NCI-H2196 (cell line): Measurements from ENCODE around the gene TRABD.
A peak's percentile ranks its signal among the peaks of the same experiment; 100 is the strongest.

Source experiments
- DNase-seq: peaks from one replicate; lab custom pipeline; 2025; ENCODE audit not compliant: unreplicated experiment; lab: John Stamatoyannopoulos, UW

The TRABD gene

GRCh38 chr22:50186761-50187523 lies 1.2 kb downstream of the TRABD start:
- DNase-seq = no peak

- no peak for DNase-seq
Measured at GRCh38 chr22:50188356-50188755, 2.6 kb downstream of the TRABD start.

DNA sequence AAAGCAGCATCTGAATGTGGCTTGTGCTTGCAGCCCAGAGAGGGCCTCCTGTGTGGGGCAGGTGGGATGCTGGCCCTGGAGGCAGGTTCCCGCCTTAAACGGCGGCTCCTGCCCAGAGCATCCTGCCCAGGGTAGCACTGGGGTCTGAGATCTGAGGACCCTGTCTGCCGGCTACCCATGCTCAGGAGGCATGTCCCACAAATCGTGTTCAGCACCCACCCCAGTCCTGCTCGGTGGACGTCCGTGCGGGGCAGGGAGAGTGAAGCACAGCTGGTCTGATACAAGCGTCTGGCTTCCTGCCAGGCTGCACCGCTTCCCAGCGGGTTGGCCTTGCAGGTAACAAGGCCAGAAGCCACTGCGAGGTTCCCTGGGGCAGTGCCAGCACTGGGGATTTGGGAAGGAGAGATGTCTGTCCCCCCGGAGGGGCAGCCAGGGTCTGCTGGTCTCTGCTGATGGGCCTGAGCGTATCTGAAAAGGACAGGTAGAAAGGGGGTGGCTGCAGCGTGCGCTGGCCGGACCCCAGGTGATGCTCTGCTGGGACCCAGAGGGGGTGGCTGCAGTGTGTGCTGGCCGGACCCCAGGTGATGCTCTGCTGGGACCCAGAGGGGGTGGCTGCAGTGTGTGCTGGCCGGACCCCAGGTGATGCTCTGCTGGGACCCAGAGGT lies 3.6 kb downstream of the TRABD start:
- peak; percentile 18 for DNase-seq

- peak; percentile 21 for DNase-seq
Measured at GRCh38 chr22:50189849-50190181, 4.1 kb downstream of the TRABD start.

DNA sequence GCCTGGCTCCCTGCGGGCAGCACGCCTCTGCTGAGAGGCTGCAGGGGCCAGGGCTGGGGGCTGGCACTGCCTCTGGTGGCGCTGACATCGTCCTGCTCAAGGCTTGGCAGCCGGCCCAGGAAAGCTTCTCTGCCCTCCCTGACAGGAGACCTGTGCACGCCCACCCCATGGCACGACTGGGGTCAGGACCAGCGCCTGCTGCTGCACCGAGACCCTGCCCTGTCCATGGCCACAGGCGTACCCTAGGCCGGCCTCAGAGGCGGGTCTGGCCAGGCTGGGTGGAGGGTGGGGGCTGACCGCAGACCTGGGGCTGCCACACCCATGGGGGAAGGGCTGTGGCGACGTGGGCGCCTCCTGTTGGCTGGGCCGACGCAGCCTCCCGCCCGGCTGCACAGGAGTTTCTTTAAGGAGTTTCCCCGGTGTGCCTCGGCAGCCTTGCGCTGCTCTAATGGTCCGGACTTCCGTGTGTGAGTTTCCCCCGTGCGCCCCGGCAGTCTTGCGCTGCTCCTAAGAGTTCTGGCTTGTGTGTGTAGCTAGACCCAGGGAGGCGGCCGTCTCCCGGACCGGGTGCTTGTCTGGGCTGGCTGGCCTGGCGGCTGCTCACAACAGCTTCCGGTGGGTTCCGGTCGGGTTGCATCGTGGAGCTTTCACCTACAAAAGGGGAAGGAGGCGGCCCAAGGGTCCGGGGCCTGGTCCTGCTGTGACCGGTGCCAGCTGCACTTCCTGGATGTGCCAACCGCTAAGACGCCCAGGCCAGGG lies 4.6 kb downstream of the TRABD start:
- DNase-seq = peak; percentile 76

DNA sequence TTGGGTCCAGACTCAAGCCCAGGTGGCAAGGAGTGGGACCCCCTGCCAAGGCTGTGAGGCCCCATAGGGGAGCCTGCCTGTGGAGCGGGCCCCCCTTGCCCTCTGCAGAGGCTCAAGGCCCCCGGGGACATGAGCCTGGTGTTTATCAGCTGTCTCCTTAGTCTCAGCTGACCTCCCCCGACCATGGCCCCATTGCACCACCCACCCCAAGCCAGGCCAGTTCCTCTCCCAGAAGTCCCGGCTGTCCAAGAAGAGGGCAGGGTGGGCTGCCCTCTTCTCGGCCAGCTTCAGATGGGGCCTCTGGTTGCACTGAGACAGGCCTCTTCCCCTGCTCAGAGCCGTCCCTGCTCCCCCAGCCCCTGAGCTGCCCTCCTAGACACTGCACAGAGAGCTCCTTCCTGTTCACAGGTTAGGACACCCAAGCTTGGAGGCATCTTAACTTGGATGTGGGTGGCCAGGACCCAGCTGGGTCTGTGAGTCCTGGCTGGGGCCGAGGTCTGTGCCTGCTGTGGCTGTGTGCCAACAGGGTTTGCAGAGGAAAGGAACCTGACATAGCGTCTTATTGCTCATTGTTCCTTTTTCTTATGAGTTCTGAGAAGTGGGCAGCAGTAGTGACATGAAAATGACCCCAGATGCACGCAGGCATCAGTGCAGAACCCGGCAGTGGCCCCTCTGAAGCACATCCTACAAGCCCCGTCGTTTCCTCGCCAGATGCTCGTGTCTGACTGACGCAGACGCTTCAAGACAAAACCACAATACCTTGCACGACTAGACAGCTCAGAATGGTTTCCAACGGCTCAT lies 5.4 kb downstream of the TRABD start:
- no peak for DNase-seq

DNA sequence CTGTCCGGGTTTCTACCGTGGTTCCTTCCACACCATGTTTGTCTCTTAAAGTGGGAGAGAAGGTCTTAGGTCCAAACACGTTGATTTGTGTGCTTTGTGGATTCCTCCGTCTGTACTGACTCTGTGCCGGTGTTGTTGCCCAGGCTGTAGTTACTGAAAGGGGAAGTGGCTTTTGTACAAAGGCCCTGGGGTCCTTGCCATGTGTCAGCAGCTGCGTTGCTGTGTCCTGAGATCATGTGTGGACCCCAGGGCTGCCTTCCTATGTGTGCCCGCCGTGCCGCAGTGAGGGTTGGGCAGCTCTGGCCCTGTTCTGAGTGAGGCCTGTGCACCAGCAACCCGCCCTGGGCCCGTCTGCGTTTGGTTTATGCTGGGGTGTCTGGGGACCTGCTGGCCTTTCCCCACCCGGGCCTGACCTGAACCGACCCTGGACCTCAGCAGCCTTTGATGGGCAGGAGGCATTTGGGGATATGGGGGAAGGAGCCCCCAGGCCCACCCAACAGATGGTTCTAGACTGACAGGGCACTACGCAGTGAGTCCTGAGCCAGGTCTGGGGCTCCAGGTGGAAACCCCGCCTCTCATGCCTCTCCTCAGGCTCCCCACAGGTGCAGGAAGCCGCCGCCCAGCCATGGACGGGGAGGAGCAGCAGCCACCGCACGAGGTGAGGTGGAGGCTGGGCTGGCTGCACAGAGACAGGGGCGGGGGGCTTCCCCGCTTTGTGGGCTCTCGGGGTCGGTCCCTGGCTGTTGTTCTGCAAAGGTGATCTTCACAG lies 6.9 kb downstream of the TRABD start:
- no peak for DNase-seq

DNA sequence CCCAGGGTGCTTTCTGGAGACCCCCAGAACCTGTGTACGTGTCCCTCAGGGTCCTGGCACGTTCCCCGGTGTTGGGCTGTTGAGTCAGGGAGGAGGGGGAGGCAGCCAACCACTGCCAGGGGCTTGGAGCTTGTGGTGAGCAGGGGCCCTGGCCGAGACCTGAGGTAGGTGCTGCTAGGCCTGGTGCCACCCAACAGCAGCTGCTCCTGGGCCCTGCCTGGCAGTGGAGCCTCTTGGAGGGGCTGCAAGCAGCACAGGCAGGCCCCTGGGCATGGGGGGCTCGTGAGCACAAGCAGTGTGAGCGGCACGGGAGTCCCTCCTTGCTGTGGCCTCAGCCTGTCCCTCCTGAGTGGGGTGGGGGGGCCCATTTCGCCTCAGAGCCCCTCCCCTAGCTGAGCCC lies 7.9 kb downstream of the TRABD start:
- DNase-seq = no peak

- DNase-seq = no peak
Measured at GRCh38 chr22:50194037-50194805, 8.5 kb downstream of the TRABD start.

DNA sequence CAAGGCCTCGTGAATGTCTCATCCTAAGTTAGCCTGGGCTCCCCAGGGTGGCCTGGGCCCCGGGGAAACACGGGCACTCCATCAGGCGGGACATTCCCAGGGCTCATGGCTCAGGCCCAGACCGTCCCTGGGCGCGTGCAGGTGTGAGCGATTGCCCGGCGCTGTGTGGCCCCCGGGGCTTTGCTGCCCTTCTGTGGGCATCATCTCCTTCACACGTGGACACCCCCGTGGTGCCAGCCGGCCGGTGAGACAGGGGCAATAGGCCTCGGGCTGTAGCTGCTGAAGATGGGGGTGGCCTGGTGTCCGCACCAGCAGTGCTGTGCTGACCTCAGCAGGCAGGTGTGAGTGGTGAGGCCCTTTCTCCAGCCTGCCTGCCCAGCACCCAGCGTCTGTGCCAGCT lies 10.5 kb downstream of the TRABD start:
- no peak for DNase-seq

GRCh38 chr22:50197000-50197800 lies 11.5 kb downstream of the TRABD start:
- DNase-seq = no peak

- DNase-seq = no peak
Measured at GRCh38 chr22:50197856-50198623, 12.3 kb downstream of the TRABD start.

DNA sequence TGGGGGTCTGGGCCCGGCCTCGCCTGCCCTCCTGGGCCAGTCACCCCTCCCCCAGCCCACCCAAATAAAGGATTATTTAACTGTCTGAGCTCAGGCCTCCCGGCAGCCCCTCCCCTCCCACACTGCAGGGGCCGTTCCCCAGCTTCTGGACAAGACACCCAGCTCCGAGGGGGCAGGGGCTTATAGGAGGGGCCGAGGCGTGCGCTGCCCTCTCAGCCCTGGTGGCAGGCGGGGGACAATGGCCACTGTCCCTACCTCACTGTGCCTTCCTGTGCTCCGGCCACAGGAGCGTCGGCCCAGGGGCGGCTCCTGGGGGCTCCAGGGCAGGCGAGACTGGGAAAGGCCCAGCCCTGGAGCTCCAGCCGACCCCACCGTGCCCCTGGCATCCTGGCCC lies 12.9 kb downstream of the TRABD start:
- no peak for DNase-seq

- no peak for DNase-seq
Measured at GRCh38 chr22:50199251-50199721, 13.6 kb downstream of the TRABD start.

GRCh38 chr22:50199829-50200460 lies 14.2 kb downstream of the TRABD start:
- DNase-seq = no peak

GRCh38 chr22:50200461-50201190 lies 14.9 kb downstream of the TRABD start, which contains the start of gene SELENOO:
SELENOO (plus strand) TSS chr22:50201011; CDS start chr22:50201037, 26 bp downstream.
- DNase-seq = peak; percentile 63
